A673 (cell line): ENCODE data around the gene PSMA7.

Source experiments
- EZH2 ChIP-seq: fragments of 200-600 bp; sonication (generic); IDR thresholded peaks from 2 replicates; pipeline ENCODE4 v1.6.1; 2017; ENCODE audit warnings: borderline replicate concordance, low read depth, mild to moderate bottlenecking, mixed read lengths, antibody characterized with exemption, low read length; ENCODE audit not compliant: poor library complexity, severe bottlenecking
- TF ChIP-seq, protein P1 (sequence below): fragments of 300-800, 200-600 bp; sonication (generic); conservative IDR thresholded peaks from 2 replicates; pipeline ENCODE4 v1.5.1; 2017; ENCODE audit warnings: low read depth, mild to moderate bottlenecking, antibody characterized with exemption, low read length, moderate library complexity, mixed read lengths

DNA sequence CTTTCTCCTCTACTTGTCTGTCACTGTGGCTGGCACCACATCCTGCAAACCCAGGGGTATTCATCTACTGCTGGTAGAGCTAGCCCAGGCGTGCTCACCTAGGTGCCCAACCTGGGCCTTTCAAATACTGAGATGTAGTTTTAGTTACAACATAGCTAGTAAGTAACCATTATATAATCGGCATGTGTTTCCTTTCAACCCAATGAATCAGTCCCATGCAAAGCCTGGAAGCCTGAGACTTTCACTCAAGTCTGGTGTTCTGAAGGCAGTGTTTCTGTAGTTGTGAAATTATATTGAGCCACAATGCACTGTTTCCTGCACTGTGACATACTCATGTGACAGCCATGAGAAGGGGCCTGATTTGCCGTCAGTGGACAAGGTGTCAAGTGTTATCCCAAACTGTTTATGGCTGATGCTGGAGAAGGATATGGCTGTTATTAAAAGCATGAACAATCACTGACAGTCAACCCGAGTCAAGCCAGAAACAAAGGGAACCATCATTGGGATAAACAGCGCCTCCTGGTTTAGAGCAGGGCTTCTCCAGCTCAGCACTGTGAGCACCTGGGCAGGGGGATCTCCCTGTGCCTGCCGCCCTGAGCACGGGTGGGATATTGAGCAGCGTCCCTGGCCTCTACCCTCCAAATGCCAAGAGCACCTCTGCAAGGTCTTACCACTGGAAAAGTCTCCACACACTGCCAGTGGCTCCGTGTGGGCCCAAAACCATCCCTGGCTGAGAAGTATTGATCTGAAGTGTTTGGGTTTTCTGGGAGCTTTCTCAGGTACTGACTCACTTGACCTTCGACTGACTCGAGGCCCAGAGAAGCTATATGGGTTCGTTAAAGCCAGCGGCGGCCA is 1.6 kb downstream of the PSMA7 start:
- TF ChIP-seq, protein P1, sequence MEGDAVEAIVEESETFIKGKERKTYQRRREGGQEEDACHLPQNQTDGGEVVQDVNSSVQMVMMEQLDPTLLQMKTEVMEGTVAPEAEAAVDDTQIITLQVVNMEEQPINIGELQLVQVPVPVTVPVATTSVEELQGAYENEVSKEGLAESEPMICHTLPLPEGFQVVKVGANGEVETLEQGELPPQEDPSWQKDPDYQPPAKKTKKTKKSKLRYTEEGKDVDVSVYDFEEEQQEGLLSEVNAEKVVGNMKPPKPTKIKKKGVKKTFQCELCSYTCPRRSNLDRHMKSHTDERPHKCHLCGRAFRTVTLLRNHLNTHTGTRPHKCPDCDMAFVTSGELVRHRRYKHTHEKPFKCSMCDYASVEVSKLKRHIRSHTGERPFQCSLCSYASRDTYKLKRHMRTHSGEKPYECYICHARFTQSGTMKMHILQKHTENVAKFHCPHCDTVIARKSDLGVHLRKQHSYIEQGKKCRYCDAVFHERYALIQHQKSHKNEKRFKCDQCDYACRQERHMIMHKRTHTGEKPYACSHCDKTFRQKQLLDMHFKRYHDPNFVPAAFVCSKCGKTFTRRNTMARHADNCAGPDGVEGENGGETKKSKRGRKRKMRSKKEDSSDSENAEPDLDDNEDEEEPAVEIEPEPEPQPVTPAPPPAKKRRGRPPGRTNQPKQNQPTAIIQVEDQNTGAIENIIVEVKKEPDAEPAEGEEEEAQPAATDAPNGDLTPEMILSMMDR: peak; percentile 55
- no peak for TF ChIP-seq EZH2
